KMS-11 (cell line): ENCODE data around the gene MC4R.

Experiments used
- H2AFZ ChIP-seq: fragments of 200-600 bp; sonication (generic); 2 replicates; pipeline ENCODE4 v1.6.1; 2016; ENCODE audit warnings: antibody characterized with exemption, mixed run types, low read depth
- H3K27ac ChIP-seq: fragments of 200-600 bp; sonication (generic); 2 replicates; pipeline ENCODE4 v1.6.1; 2016; ENCODE audit warnings: mild to moderate bottlenecking, mixed run types
- H3K27me3 ChIP-seq: fragments of 200-600 bp; sonication (generic); 2 replicates; pipeline ENCODE4 v1.6.1; 2017; ENCODE audit warnings: mild to moderate bottlenecking, low read depth, mixed run types, moderate library complexity; ENCODE audit not compliant: insufficient read depth
- H3K36me3 ChIP-seq: fragments of 200-600 bp; sonication (generic); 2 replicates; pipeline ENCODE4 v1.6.1; 2017; ENCODE audit warnings: mild to moderate bottlenecking, mixed run types; ENCODE audit not compliant: insufficient read depth
- H3K4me1 ChIP-seq: fragments of 200-600 bp; sonication (generic); 2 replicates; pipeline ENCODE4 v1.6.1; 2016; ENCODE audit warnings: mild to moderate bottlenecking, low read depth, mixed run types; ENCODE audit not compliant: poor library complexity, severe bottlenecking
- H3K4me2 ChIP-seq: fragments of 200-600 bp; sonication (generic); 2 replicates; pipeline ENCODE4 v1.7.0; 2016; ENCODE audit warnings: mild to moderate bottlenecking, mixed run types
- H3K4me3 ChIP-seq: fragments of 200-600 bp; sonication (generic); IDR thresholded peaks from 2 replicates; pipeline ENCODE4 v1.6.1; 2017; ENCODE audit warnings: low read depth, low read length, mixed read lengths; ENCODE audit not compliant: insufficient read depth
- H3K79me2 ChIP-seq: fragments of 200-600 bp; sonication (generic); 2 replicates; pipeline ENCODE4 v1.6.1; 2016; ENCODE audit warnings: low read depth, mixed run types; ENCODE audit not compliant: insufficient read depth
- H3K9ac ChIP-seq: fragments of 200-600 bp; sonication (generic); 2 replicates; pipeline ENCODE4 v1.6.1; 2016; ENCODE audit warnings: mild to moderate bottlenecking, mixed run types
- H4K20me1 ChIP-seq: fragments of 200-600 bp; sonication (generic); 2 replicates; pipeline ENCODE4 v1.6.1; 2016; ENCODE audit warnings: mild to moderate bottlenecking, mixed run types; ENCODE audit not compliant: insufficient read depth
- TF ChIP-seq, protein P1 (sequence below): fragments of 200-600 bp; sonication (generic); conservative IDR thresholded peaks from 2 replicates; pipeline ENCODE4 v1.6.1; 2017; ENCODE audit warnings: low read depth, mild to moderate bottlenecking, antibody characterized with exemption, low read length, moderate library complexity, mixed read lengths

The MC4R gene

DNA sequence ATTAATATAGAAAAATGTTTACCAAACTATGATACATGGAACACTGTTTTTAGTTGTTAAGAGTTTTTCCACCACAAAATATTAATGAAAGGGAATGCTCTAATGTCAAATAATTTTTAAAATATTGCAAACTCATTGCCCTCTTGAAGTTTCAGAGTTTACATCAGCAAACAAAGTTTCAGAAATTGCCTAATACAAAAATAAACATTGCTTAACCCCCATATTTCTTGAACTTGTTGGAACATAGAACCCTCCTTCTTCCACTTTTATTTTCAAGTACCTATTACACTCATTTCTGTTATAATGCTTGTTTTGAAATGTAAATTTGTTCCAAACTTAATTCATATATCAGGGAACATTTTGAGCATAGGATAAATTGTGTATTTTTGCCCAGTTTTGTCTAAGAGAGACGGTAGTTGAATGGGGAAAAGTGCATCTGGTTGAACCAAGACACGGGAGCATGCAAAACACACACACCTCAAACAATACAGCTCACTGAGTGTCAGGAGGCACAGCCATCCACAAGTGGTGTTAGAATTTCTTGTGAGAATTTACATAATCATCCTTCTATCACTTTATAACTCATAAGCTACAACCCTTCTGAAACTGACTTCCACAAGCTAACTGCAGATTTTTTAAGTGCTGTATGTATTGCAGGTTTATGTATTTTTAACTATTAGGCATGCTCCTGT is 5.3 kb upstream of the MC4R start:
- Histone ChIP-seq H3K4me2 (no peak overlapping the region), H3K4me1 (no peaks in the 10 kb centered on the region), H3K79me2 (no peaks in the 10 kb centered on the region), H3K27me3 (no peaks in the 10 kb centered on the region), H3K36me3 (no peaks in the 10 kb centered on the region), H2AFZ (no peak overlapping the region), H3K4me3 (no peak overlapping the region), H3K27ac (no peak overlapping the region), H4K20me1 (no peaks in the 10 kb centered on the region), H3K9ac (no peak overlapping the region)
- TF ChIP-seq, protein P1, sequence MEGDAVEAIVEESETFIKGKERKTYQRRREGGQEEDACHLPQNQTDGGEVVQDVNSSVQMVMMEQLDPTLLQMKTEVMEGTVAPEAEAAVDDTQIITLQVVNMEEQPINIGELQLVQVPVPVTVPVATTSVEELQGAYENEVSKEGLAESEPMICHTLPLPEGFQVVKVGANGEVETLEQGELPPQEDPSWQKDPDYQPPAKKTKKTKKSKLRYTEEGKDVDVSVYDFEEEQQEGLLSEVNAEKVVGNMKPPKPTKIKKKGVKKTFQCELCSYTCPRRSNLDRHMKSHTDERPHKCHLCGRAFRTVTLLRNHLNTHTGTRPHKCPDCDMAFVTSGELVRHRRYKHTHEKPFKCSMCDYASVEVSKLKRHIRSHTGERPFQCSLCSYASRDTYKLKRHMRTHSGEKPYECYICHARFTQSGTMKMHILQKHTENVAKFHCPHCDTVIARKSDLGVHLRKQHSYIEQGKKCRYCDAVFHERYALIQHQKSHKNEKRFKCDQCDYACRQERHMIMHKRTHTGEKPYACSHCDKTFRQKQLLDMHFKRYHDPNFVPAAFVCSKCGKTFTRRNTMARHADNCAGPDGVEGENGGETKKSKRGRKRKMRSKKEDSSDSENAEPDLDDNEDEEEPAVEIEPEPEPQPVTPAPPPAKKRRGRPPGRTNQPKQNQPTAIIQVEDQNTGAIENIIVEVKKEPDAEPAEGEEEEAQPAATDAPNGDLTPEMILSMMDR, result no peak

DNA sequence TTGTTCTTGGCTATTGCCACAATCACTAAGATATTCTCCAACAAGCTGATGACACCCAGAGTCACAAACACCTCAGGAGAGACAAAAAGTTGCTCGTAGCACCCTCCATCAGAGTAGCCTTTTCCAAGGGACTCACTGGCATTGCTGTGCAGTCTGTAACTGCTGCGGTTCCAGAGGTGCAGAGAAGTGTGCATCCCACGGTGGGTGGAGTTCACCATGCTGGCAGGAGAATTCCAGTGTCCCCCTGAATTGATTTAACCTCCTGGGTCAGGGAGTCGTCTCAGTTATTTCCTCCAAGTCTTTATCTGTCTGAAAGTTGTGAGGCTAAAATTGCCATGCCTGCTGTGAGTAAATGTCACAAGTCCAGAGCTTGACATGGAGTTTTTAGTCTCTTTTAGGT is 443 bp downstream of the MC4R start:
- no peaks in the 10 kb centered on the region for H3K27me3 ChIP-seq
- TF ChIP-seq, protein P1, result no peak
- H3K27ac ChIP-seq, result no peak overlapping the region
- no peaks in the 10 kb centered on the region for H3K36me3 ChIP-seq
- H3K79me2 ChIP-seq, result no peaks in the 10 kb centered on the region
- no peak overlapping the region for H3K9ac ChIP-seq
- no peak overlapping the region for H3K4me2 ChIP-seq
- no peak overlapping the region for H3K4me3 ChIP-seq
- no peak overlapping the region for H2AFZ ChIP-seq
- H3K4me1 ChIP-seq, result no peaks in the 10 kb centered on the region
- no peaks in the 10 kb centered on the region for H4K20me1 ChIP-seq

DNA sequence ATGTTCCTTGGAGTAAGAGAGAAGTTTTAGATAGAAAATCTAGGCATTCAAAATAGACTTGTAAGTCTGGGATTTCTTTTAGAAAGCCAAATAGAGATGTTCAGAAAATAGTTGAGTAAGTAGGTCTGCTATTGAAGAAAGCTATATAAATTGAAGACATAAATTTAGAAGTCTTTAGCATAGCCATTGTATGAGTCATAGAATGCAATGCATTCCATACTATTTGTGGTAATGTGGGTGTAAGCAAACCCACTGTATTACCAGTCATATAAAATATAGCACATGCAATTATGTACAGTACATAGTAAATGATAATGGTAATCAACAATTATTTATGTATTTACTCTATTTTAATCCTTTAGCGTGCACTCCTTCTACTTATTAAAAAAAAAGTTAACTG is 14.1 kb downstream of the MC4R start:
- Histone ChIP-seq H3K4me2 (no peak overlapping the region), H3K4me1 (no peaks in the 10 kb centered on the region)
- TF ChIP-seq, protein P1, result no peak

DNA sequence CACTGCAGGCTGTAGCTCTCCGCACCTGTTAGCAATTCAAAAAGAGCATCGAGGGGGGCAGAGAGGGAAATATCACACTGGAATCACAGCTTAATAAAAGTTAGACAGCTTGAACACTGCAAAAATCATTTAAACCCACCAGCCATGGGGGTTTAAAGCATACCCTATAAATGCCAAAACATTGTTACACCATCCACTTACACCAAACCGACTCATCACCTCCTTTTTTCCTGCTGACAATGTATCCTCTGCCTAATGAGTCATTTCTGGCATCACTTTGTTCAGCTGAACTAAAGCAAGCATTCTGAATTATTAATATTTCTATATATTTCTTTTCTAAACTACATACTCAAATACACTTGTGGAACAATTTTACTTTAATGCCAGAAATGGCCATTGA is 21.6 kb downstream of the MC4R start:
- Histone ChIP-seq H3K9ac (no peak overlapping the region), H3K4me2 (no peak overlapping the region), H3K4me1 (no peaks in the 10 kb centered on the region), H3K4me3 (no peak overlapping the region), H3K27me3 (no peaks in the 10 kb centered on the region), H4K20me1 (no peaks in the 10 kb centered on the region), H2AFZ (no peak overlapping the region), H3K79me2 (no peaks in the 10 kb centered on the region), H3K36me3 (no peaks in the 10 kb centered on the region), H3K27ac (no peak overlapping the region)
- TF ChIP-seq, protein P1, result no peak

More for the DNA sequence above, 14.1 kb downstream of the MC4R start:
- Histone ChIP-seq H3K9ac (no peak overlapping the region), H2AFZ (no peak overlapping the region), H4K20me1 (no peaks in the 10 kb centered on the region), H3K79me2 (no peaks in the 10 kb centered on the region), H3K36me3 (no peaks in the 10 kb centered on the region), H3K27me3 (no peaks in the 10 kb centered on the region), H3K27ac (no peak overlapping the region), H3K4me3 (no peak overlapping the region)
